KMS-11 (cell line): ENCODE data around the gene CADM3.

Experiments
- H2AFZ ChIP-seq: fragments of 200-600 bp; sonication (generic); 2 replicates; pipeline ENCODE4 v1.6.1; 2016; ENCODE audit warnings: antibody characterized with exemption, mixed run types, low read depth
- H3K27ac ChIP-seq: fragments of 200-600 bp; sonication (generic); 2 replicates; pipeline ENCODE4 v1.6.1; 2016; ENCODE audit warnings: mild to moderate bottlenecking, mixed run types
- H3K27me3 ChIP-seq: fragments of 200-600 bp; sonication (generic); 2 replicates; pipeline ENCODE4 v1.6.1; 2017; ENCODE audit warnings: mild to moderate bottlenecking, low read depth, mixed run types, moderate library complexity; ENCODE audit not compliant: insufficient read depth
- H3K36me3 ChIP-seq: fragments of 200-600 bp; sonication (generic); 2 replicates; pipeline ENCODE4 v1.6.1; 2017; ENCODE audit warnings: mild to moderate bottlenecking, mixed run types; ENCODE audit not compliant: insufficient read depth
- H3K4me1 ChIP-seq: fragments of 200-600 bp; sonication (generic); 2 replicates; pipeline ENCODE4 v1.6.1; 2016; ENCODE audit warnings: mild to moderate bottlenecking, low read depth, mixed run types; ENCODE audit not compliant: poor library complexity, severe bottlenecking
- H3K4me2 ChIP-seq: fragments of 200-600 bp; sonication (generic); 2 replicates; pipeline ENCODE4 v1.7.0; 2016; ENCODE audit warnings: mild to moderate bottlenecking, mixed run types
- H3K4me3 ChIP-seq: fragments of 200-600 bp; sonication (generic); IDR thresholded peaks from 2 replicates; pipeline ENCODE4 v1.6.1; 2017; ENCODE audit warnings: low read depth, low read length, mixed read lengths; ENCODE audit not compliant: insufficient read depth
- H3K79me2 ChIP-seq: fragments of 200-600 bp; sonication (generic); 2 replicates; pipeline ENCODE4 v1.6.1; 2016; ENCODE audit warnings: low read depth, mixed run types; ENCODE audit not compliant: insufficient read depth
- H3K9ac ChIP-seq: fragments of 200-600 bp; sonication (generic); 2 replicates; pipeline ENCODE4 v1.6.1; 2016; ENCODE audit warnings: mild to moderate bottlenecking, mixed run types
- H4K20me1 ChIP-seq: fragments of 200-600 bp; sonication (generic); 2 replicates; pipeline ENCODE4 v1.6.1; 2016; ENCODE audit warnings: mild to moderate bottlenecking, mixed run types; ENCODE audit not compliant: insufficient read depth
- TF ChIP-seq, protein P1 (sequence below): fragments of 200-600 bp; sonication (generic); conservative IDR thresholded peaks from 2 replicates; pipeline ENCODE4 v1.6.1; 2017; ENCODE audit warnings: low read depth, mild to moderate bottlenecking, antibody characterized with exemption, low read length, moderate library complexity, mixed read lengths

Gene CADM3

DNA sequence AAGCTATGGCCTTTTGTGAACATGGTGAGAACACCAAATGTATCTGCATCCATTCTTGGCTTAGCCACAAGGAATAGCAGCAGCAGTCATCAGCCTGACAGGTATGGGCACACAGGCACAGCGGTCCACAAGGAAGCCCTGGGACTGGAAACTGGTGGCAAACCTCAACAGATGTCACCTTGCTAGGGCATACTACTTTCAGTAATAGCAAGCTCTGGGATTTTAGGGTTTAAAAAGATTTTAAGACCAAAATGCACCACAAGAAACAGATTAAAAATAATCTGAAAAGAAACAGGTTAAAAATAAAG lies 9.7 kb upstream of the CADM3 start:
- no peak overlapping the region for H3K4me2 ChIP-seq
- no peaks in the 10 kb centered on the region for H3K27me3 ChIP-seq
- no peak overlapping the region for H2AFZ ChIP-seq
- H3K4me3 ChIP-seq: no peak overlapping the region
- TF ChIP-seq, protein P1, sequence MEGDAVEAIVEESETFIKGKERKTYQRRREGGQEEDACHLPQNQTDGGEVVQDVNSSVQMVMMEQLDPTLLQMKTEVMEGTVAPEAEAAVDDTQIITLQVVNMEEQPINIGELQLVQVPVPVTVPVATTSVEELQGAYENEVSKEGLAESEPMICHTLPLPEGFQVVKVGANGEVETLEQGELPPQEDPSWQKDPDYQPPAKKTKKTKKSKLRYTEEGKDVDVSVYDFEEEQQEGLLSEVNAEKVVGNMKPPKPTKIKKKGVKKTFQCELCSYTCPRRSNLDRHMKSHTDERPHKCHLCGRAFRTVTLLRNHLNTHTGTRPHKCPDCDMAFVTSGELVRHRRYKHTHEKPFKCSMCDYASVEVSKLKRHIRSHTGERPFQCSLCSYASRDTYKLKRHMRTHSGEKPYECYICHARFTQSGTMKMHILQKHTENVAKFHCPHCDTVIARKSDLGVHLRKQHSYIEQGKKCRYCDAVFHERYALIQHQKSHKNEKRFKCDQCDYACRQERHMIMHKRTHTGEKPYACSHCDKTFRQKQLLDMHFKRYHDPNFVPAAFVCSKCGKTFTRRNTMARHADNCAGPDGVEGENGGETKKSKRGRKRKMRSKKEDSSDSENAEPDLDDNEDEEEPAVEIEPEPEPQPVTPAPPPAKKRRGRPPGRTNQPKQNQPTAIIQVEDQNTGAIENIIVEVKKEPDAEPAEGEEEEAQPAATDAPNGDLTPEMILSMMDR: no peak
- peaks cover 5% of the 10 kb centered on the region for H3K4me1 ChIP-seq
- H4K20me1 ChIP-seq: no peaks in the 10 kb centered on the region
- H3K36me3 ChIP-seq: no peaks in the 10 kb centered on the region
- no peaks in the 10 kb centered on the region for H3K79me2 ChIP-seq
- H3K9ac ChIP-seq: no peak overlapping the region
- H3K27ac ChIP-seq: no peak overlapping the region

DNA sequence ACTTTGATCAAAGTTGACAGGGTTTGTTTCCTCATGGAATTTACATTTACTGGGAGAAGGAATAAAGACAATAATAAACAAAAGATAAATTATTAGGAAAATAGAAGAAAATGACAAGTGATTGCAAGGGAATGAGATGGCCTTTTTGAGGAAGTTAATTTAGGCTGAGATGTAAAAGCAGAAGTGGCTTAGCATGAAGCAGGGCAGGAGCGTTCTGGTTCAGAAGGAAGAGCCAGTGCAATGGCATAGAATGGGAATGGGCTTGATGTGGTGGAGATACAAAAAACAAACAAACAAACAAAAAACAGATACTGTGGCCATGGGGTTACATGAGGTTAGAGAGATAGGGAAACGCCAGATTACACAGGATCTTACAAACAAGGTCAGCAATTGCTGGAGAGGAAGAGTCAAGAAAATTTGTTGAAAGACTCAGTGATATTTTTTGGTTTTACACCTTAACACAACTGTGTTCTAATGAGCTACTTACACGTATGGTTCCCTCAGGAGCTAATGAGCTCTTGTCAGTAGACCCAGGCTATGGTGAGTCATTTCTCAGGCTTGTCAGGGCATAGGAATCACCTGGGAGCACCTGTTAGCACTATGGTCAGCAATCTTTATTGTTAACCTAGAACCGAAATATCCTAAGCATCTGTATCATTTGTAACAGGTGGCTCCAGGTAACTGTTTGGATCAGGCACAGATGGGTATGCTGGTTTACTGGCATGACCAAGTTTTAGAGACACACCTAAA lies 8.7 kb upstream of the CADM3 start:
- Histone ChIP-seq H3K4me2 (no peak overlapping the region), H2AFZ (no peak overlapping the region)

DNA sequence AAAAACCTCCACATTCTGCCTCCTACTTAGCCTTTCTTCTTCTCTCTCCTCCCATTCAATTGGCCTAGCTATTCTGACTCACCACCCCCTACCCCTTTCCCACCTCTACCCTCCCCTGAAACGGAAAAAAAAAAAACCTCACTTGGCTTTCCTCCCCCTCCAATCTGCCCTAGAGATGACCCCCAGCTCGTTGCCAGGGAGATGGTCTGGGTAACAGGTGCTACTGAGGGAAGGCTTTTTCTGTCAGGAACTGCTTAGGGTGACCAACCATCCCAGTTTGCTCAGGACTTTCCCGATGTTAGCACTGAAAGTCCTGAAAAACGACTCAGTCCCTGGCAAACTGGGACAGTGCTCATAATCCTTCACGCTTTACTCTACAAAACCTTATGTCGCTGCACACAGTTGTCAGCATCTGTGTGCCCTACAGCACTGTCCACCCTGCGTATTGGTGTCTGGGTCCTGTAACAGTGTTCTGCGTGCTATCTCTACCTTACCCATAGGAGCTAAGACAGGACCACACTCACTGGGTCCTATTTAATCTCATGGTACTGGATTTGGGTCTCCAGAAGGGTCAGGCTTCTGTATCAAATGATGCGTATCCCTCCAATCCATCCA lies 7.7 kb upstream of the CADM3 start:
- TF ChIP-seq, protein P1: no peak

More for the DNA sequence above, 8.7 kb upstream of the CADM3 start:
- no peaks in the 10 kb centered on the region for H3K79me2 ChIP-seq
- no peaks in the 10 kb centered on the region for H3K27me3 ChIP-seq
- no peak overlapping the region for H3K4me3 ChIP-seq
- TF ChIP-seq, protein P1: no peak
- H3K9ac ChIP-seq: no peak overlapping the region
- H3K4me1 ChIP-seq: peaks cover 5% of the 10 kb centered on the region
- no peaks in the 10 kb centered on the region for H4K20me1 ChIP-seq
- H3K36me3 ChIP-seq: no peaks in the 10 kb centered on the region
- H3K27ac ChIP-seq: no peak overlapping the region

DNA sequence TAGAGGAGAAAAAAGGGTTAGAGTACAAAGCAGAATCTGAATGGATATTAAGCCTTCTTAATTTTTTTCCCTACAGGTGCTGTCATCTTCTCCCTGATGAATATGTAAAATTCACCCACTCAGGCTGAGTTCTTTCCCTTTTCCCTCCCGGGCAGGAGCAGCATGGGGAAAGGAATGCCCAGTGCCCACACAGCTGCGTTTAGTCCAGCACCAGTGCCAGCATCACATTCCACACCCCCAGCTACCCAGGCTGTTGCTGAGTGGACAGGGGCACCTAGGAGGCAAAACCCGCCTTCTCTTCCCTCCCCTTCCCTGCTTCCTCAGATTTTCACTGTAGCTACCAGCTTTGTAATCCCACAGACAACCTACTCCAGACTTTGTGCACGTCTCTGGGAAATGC lies 3.4 kb upstream of the CADM3 start:
- Histone ChIP-seq H3K4me1 (no peaks in the 10 kb centered on the region), H3K79me2 (no peaks in the 10 kb centered on the region), H3K27me3 (no peaks in the 10 kb centered on the region), H3K4me3 (no peak overlapping the region), H3K27ac (no peak overlapping the region), H2AFZ (no peak overlapping the region), H3K36me3 (no peaks in the 10 kb centered on the region), H4K20me1 (no peaks in the 10 kb centered on the region), H3K4me2 (no peak overlapping the region), H3K9ac (no peak overlapping the region)
- TF ChIP-seq, protein P1: no peak

More for the DNA sequence above, 7.7 kb upstream of the CADM3 start:
- Histone ChIP-seq H3K79me2 (no peaks in the 10 kb centered on the region), H3K36me3 (no peaks in the 10 kb centered on the region), H4K20me1 (no peaks in the 10 kb centered on the region), H3K27me3 (no peaks in the 10 kb centered on the region), H2AFZ (no peak overlapping the region), H3K9ac (no peak overlapping the region), H3K27ac (no peak overlapping the region), H3K4me1 (peaks cover 5% of the 10 kb centered on the region), H3K4me2 (no peak overlapping the region), H3K4me3 (no peak overlapping the region)
